ENCODE results near the gene ANO1.

Gene ANO1

GRCh38 chr11:70036971-70037882 lies 40.9 kb upstream of the ANO1 start:
- H4K20me1 ChIP-seq (ENCODE audit: low read depth, low read length), result no peaks in the 10 kb centered on the region
- H3K27me3 ChIP-seq (ENCODE audit: low read length), result no peaks in the 10 kb centered on the region
- TF ChIP-seq, protein P1, sequence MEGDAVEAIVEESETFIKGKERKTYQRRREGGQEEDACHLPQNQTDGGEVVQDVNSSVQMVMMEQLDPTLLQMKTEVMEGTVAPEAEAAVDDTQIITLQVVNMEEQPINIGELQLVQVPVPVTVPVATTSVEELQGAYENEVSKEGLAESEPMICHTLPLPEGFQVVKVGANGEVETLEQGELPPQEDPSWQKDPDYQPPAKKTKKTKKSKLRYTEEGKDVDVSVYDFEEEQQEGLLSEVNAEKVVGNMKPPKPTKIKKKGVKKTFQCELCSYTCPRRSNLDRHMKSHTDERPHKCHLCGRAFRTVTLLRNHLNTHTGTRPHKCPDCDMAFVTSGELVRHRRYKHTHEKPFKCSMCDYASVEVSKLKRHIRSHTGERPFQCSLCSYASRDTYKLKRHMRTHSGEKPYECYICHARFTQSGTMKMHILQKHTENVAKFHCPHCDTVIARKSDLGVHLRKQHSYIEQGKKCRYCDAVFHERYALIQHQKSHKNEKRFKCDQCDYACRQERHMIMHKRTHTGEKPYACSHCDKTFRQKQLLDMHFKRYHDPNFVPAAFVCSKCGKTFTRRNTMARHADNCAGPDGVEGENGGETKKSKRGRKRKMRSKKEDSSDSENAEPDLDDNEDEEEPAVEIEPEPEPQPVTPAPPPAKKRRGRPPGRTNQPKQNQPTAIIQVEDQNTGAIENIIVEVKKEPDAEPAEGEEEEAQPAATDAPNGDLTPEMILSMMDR (IDR thresholded peaks at IDR 0.05; ENCODE audit: insufficient read depth, low read length, poor library complexity, severe bottlenecking), result no peak
- TF ChIP-seq EZH2phosphoT487 (conservative IDR thresholded peaks at IDR 0.05; ENCODE audit: low read length), result no peak
- H3K79me2 ChIP-seq (ENCODE audit: insufficient read depth, low read length), result no peaks in the 10 kb centered on the region
- peaks cover 9% of the 10 kb centered on the region; the same call in 1 of the 2 replicates for H3K9me3 ChIP-seq (ENCODE audit: insufficient read depth, low read length)
- H3F3A ChIP-seq (ENCODE audit: insufficient read depth), result no peaks in the 10 kb centered on the region
- no peak overlapping the region for H3K4me2 ChIP-seq (ENCODE audit: low read depth, low read length, poor library complexity, severe bottlenecking)
- H3K4me3 ChIP-seq (ENCODE audit: insufficient read depth, low read length, poor library complexity, severe bottlenecking), result no peak overlapping the region
- H3K36me3 ChIP-seq (ENCODE audit: low read length), result no peaks in the 10 kb centered on the region
- H3K9me2 ChIP-seq (replicated peaks; ENCODE audit: insufficient read depth, low read length), result no peaks in the 10 kb centered on the region
- H2AFZ ChIP-seq (ENCODE audit: low read depth, low read length, severe bottlenecking), result no peak overlapping the region
- H3K27ac ChIP-seq (ENCODE audit: low read depth, low read length), result no peak overlapping the region
- H3K9ac ChIP-seq (ENCODE audit: low read length), result no peak overlapping the region

GRCh38 chr11:70038034-70038834 lies 39.9 kb upstream of the ANO1 start:
- H3K27ac ChIP-seq (ENCODE audit: low read depth, low read length), result no peak overlapping the region

DNA sequence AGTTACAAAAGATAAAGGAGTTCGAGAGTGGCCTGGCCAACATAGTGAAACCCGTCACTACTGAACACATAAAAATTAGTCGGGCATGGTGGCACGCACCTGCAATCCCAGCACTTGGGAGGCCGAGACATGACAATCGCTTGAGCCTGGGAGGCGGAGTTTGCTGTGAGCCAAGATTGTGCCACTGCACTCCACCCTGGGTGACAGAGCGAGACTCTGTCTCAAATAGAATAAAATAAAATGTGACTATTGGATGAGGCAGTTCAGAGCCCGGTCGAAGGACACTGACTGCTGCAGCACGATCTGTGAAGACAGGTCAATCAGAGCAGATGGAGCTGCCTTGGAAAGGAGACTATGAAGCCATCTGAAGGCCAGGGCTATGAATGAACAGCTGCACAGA lies 37.7 kb upstream of the ANO1 start:
- TF ChIP-seq, protein P1 (IDR thresholded peaks at IDR 0.05; ENCODE audit: insufficient read depth, low read length, poor library complexity, severe bottlenecking), result no peak
- no peak for TF ChIP-seq EZH2phosphoT487 (conservative IDR thresholded peaks at IDR 0.05; ENCODE audit: low read length)
- Histone ChIP-seq H4K20me1 (ENCODE audit: low read depth, low read length) (no peaks in the 10 kb centered on the region), H3K4me3 (ENCODE audit: insufficient read depth, low read length, poor library complexity, severe bottlenecking) (no peak overlapping the region), H3K79me2 (ENCODE audit: insufficient read depth, low read length) (no peaks in the 10 kb centered on the region), H3K4me2 (ENCODE audit: low read depth, low read length, poor library complexity, severe bottlenecking) (no peak overlapping the region), H2AFZ (ENCODE audit: low read depth, low read length, severe bottlenecking) (no peak overlapping the region), H3K27ac (ENCODE audit: low read depth, low read length) (no peak overlapping the region), H3F3A (ENCODE audit: insufficient read depth) (no peaks in the 10 kb centered on the region), H3K9ac (ENCODE audit: low read length) (no peak overlapping the region), H3K27me3 (ENCODE audit: low read length) (no peaks in the 10 kb centered on the region; the same call in 1 of the 2 replicates), H3K9me3 (ENCODE audit: insufficient read depth, low read length) (peaks cover 15% of the 10 kb centered on the region; the same call in 1 of the 2 replicates), H3K9me2 (replicated peaks; ENCODE audit: insufficient read depth, low read length) (no peaks in the 10 kb centered on the region), H3K36me3 (ENCODE audit: low read length) (no peaks in the 10 kb centered on the region; the same call in 1 of the 2 replicates)

More at GRCh38 chr11:70038034-70038834, 39.9 kb upstream of the ANO1 start:
- H3F3A ChIP-seq (ENCODE audit: insufficient read depth), result no peaks in the 10 kb centered on the region
- H3K9me3 ChIP-seq (ENCODE audit: insufficient read depth, low read length), result peaks cover 9% of the 10 kb centered on the region; the same call in 1 of the 2 replicates
- H3K9me2 ChIP-seq (replicated peaks; ENCODE audit: insufficient read depth, low read length), result no peaks in the 10 kb centered on the region
- H3K9ac ChIP-seq (ENCODE audit: low read length), result no peak overlapping the region
- no peak overlapping the region for H3K4me2 ChIP-seq (ENCODE audit: low read depth, low read length, poor library complexity, severe bottlenecking)
- H3K27me3 ChIP-seq (ENCODE audit: low read length), result no peaks in the 10 kb centered on the region
- no peaks in the 10 kb centered on the region for H3K79me2 ChIP-seq (ENCODE audit: insufficient read depth, low read length)
- no peaks in the 10 kb centered on the region for H3K36me3 ChIP-seq (ENCODE audit: low read length)
- no peak overlapping the region for H2AFZ ChIP-seq (ENCODE audit: low read depth, low read length, severe bottlenecking)
- TF ChIP-seq, protein P1 (IDR thresholded peaks at IDR 0.05; ENCODE audit: insufficient read depth, low read length, poor library complexity, severe bottlenecking), result no peak
- TF ChIP-seq EZH2phosphoT487 (conservative IDR thresholded peaks at IDR 0.05; ENCODE audit: low read length), result no peak
- H3K4me3 ChIP-seq (ENCODE audit: insufficient read depth, low read length, poor library complexity, severe bottlenecking), result no peak overlapping the region
- no peaks in the 10 kb centered on the region for H4K20me1 ChIP-seq (ENCODE audit: low read depth, low read length)

Measured in SU-DHL-6 (cell line).